NT2/D1 (cell line): ENCODE data around the gene SPACA6.

ENCODE experiments used
- DNase-seq: peaks from one replicate; pipeline ENCODE4 v3.0.0-alpha.2; 2011; ENCODE audit warnings: low read depth, low spot score
- H3K27me3 ChIP-seq: 2 replicates; pipeline ENCODE4 v1.6.0; 2011; ENCODE audit warnings: mild to moderate bottlenecking; ENCODE audit not compliant: insufficient read length, insufficient read depth
- H3K36me3 ChIP-seq: 2 replicates; pipeline ENCODE4 v1.6.1; 2011; ENCODE audit warnings: mild to moderate bottlenecking, low read length, mixed read lengths; ENCODE audit not compliant: insufficient read depth, insufficient read length
- H3K4me1 ChIP-seq: 2 replicates; pipeline ENCODE4 v1.5.1; 2011; ENCODE audit not compliant: insufficient read depth, insufficient read length
- H3K4me3 ChIP-seq: 2 replicates; pipeline ENCODE4 v1.5.1; 2011; ENCODE audit warnings: low read depth; ENCODE audit not compliant: insufficient read length
- H3K9ac ChIP-seq: 2 replicates; pipeline ENCODE4 v1.6.0; 2011; ENCODE audit warnings: low read depth; ENCODE audit not compliant: insufficient read length
- H3K9me3 ChIP-seq: 2 replicates; pipeline ENCODE4 v1.5.1; 2011; ENCODE audit warnings: mild to moderate bottlenecking, low read length; ENCODE audit not compliant: insufficient read depth
- SUZ12 ChIP-seq: IDR thresholded peaks from 2 replicates; pipeline ENCODE4 v1.6.1; 2011; ENCODE audit not compliant: insufficient read length, insufficient read depth; ENCODE audit errors: extremely low read depth
- YY1 ChIP-seq: IDR thresholded peaks from 2 replicates; pipeline ENCODE4 v1.6.1; 2011; ENCODE audit not compliant: insufficient read length, insufficient read depth
- ZNF274 ChIP-seq: IDR thresholded peaks from 2 replicates; pipeline ENCODE4 v1.6.1; 2011; ENCODE audit warnings: mild to moderate bottlenecking, low read depth, low read length

The SPACA6 gene

GRCh38 chr19:51706885-51707284 lies 13.8 kb downstream of the SPACA6 start:
- Histone ChIP-seq H3K36me3 (peaks cover 49% of the 10 kb centered on the region), H3K9me3 (no peaks in the 10 kb centered on the region), H3K27me3 (no peaks in the 10 kb centered on the region), H3K4me3 (no peak overlapping the region), H3K9ac (no peak overlapping the region), H3K4me1 (peaks cover 2% of the 10 kb centered on the region)
- no peak for DNase-seq
- TF ChIP-seq ZNF274 (no peak), YY1 (no peak), SUZ12 (no peak)

- no peak for TF ChIP-seq SUZ12
- TF ChIP-seq ZNF274, result no peak
- TF ChIP-seq YY1, result no peak
- H3K4me1 ChIP-seq, result peaks cover 4% of the 10 kb centered on the region
- DNase-seq, result no peak
- no peak overlapping the region for H3K9ac ChIP-seq
- no peaks in the 10 kb centered on the region for H3K9me3 ChIP-seq
- peaks cover 35% of the 10 kb centered on the region for H3K36me3 ChIP-seq
- H3K27me3 ChIP-seq, result no peaks in the 10 kb centered on the region
- no peak overlapping the region for H3K4me3 ChIP-seq
Observed at GRCh38 chr19:51708811-51709210, 15.7 kb downstream of the SPACA6 start.

- no peak for DNase-seq
- TF ChIP-seq ZNF274 (no peak), YY1 (no peak), SUZ12 (no peak)
- Histone ChIP-seq H3K9ac (no peak overlapping the region), H3K36me3 (peaks cover 31% of the 10 kb centered on the region), H3K4me1 (peaks cover 4% of the 10 kb centered on the region), H3K27me3 (no peaks in the 10 kb centered on the region), H3K9me3 (no peaks in the 10 kb centered on the region), H3K4me3 (no peak overlapping the region)
Observed at GRCh38 chr19:51709575-51709974, 16.4 kb downstream of the SPACA6 start.

- peaks cover 27% of the 10 kb centered on the region for H3K36me3 ChIP-seq
- peaks cover 4% of the 10 kb centered on the region for H3K4me1 ChIP-seq
- H3K9ac ChIP-seq, result no peak overlapping the region
- no peaks in the 10 kb centered on the region for H3K27me3 ChIP-seq
- TF ChIP-seq SUZ12 (no peak), YY1 (no peak), ZNF274 (no peak)
- no peak overlapping the region for H3K4me3 ChIP-seq
- no peaks in the 10 kb centered on the region for H3K9me3 ChIP-seq
- no peak for DNase-seq
Observed at GRCh38 chr19:51710163-51710562, 17.0 kb downstream of the SPACA6 start.

GRCh38 chr19:51711702-51712101 lies 18.6 kb downstream of the SPACA6 start:
- DNase-seq, result no peak
- Histone ChIP-seq H3K27me3 (peaks cover 4% of the 10 kb centered on the region), H3K9me3 (no peaks in the 10 kb centered on the region), H3K4me3 (no peak overlapping the region), H3K4me1 (peaks cover 2% of the 10 kb centered on the region), H3K9ac (no peak overlapping the region), H3K36me3 (peaks cover 13% of the 10 kb centered on the region)
- TF ChIP-seq ZNF274 (no peak), YY1 (no peak), SUZ12 (no peak)

- Histone ChIP-seq H3K36me3 (peaks cover 6% of the 10 kb centered on the region), H3K4me1 (peaks cover 2% of the 10 kb centered on the region), H3K9me3 (no peaks in the 10 kb centered on the region), H3K4me3 (no peak overlapping the region), H3K9ac (no peak overlapping the region), H3K27me3 (peaks cover 12% of the 10 kb centered on the region)
- TF ChIP-seq YY1, result no peak
- TF ChIP-seq ZNF274, result no peak
- TF ChIP-seq SUZ12, result no peak
- DNase-seq, result no peak
Observed at GRCh38 chr19:51712461-51713081, 19.4 kb downstream of the SPACA6 start.

GRCh38 chr19:51713319-51714285 lies 20.5 kb downstream of the SPACA6 start:
- Histone ChIP-seq H3K4me1 (peaks cover 2% of the 10 kb centered on the region), H3K4me3 (no peak overlapping the region), H3K36me3 (no peaks in the 10 kb centered on the region), H3K27me3 (peaks cover 22% of the 10 kb centered on the region), H3K9me3 (no peaks in the 10 kb centered on the region), H3K9ac (no peak overlapping the region)
- TF ChIP-seq ZNF274 (no peak), SUZ12 (no peak), YY1 (no peak)
- no peak for DNase-seq
